Stimulated activated CD8-positive, alpha-beta memory T cell treated with anti-CD3 and anti-CD28 coated beads, Interleukin-12 subunit alpha, Interleukin-12 subunit beta, amount 100 ng/mL, for 4 hours (primary cell): Measurements from ENCODE around the gene PXT1.

Experiments used
- DNase-seq: peaks from one replicate; pipeline ENCODE4 v3.0.0-alpha.2; 2020; ENCODE audit warnings: low read depth

PXT1 gene

GRCh38 chr6:36346486-36347273 lies 96.0 kb downstream of the PXT1 start:
- no peak for DNase-seq

GRCh38 chr6:36345681-36346466 lies 96.8 kb downstream of the PXT1 start:
- DNase-seq, result no peak

- DNase-seq, result no peak
Measured at GRCh38 chr6:36343109-36343680, 99.5 kb downstream of the PXT1 start.

GRCh38 chr6:36340618-36341454 lies 101.8 kb downstream of the PXT1 start:
- DNase-seq, result peak; percentile 39
